ENCODE data around the gene RAI1. TPM values are rescaled to one million over a fixed set of nuclear protein-coding genes. Genes with fewer than 3 reads are reported as not detected.

RAI1 gene
- total RNA-seq, 4 donors from 2014 or later: 17.0 to 36.3 (median 22.3) TPM

- intact Hi-C loops (cut with DNase I): no loop called here
These were observed 79.8 kb downstream of the RAI1 start for GRCh38 chr17:17760872-17761550.

GRCh38 chr17:17761894-17762743 lies 80.9 kb downstream of the RAI1 start:
- H3K27ac ChIP-seq: no peak overlapping the region
- H3K4me1 ChIP-seq: peaks cover 16 to 49% (median 20%) of the 10 kb centered on the region in 3 donors
- TF ChIP-seq CTCF (IDR thresholded peaks at IDR 0.05) (no peak), POLR2A (IDR thresholded peaks at IDR 0.05) (no peak)
- H3K36me3 ChIP-seq: peaks cover 0 to 26% (median 0%) of the 10 kb centered on the region in 3 donors
- H3K9me3 ChIP-seq: no peaks in the 10 kb centered on the region
- no peak for DNase-seq
- intact Hi-C loops (cut with DNase I): no loop called here
- no peak overlapping the region for H3K4me3 ChIP-seq
- 88 to 95% methylated on average over 9 of the region's 11 CpGs for WGBS, 2 donors
- no peaks in the 10 kb centered on the region for H3K27me3 ChIP-seq

More at GRCh38 chr17:17760872-17761550, 79.8 kb downstream of the RAI1 start:
- Histone ChIP-seq H3K27me3 (no peaks in the 10 kb centered on the region), H3K4me1 (peaks cover 5 to 41% (median 9%) of the 10 kb centered on the region in 3 donors), H3K9me3 (no peaks in the 10 kb centered on the region), H3K4me3 (no peak overlapping the region), H3K36me3 (peaks cover 0 to 29% (median 0%) of the 10 kb centered on the region in 3 donors), H3K27ac (no peak overlapping the region)
- TF ChIP-seq POLR2A (IDR thresholded peaks at IDR 0.05): no peak
- no peak for TF ChIP-seq CTCF (IDR thresholded peaks at IDR 0.05)
- WGBS, 2 donors: 88 to 97% methylated on average over 6 to 8 of the region's 8 CpGs
- DNase-seq: no peak

GRCh38 chr17:17762744-17763105 lies 81.5 kb downstream of the RAI1 start:
- TF ChIP-seq CTCF (IDR thresholded peaks at IDR 0.05): no peak
- TF ChIP-seq POLR2A (IDR thresholded peaks at IDR 0.05): no peak
- H3K4me1 ChIP-seq: peaks cover 18 to 49% (median 20%) of the 10 kb centered on the region in 3 donors
- DNase-seq: no peak
- H3K27me3 ChIP-seq: no peaks in the 10 kb centered on the region
- H3K36me3 ChIP-seq: peaks cover 0 to 20% (median 0%) of the 10 kb centered on the region in 3 donors
- intact Hi-C loops (cut with DNase I): no loop called here
- H3K4me3 ChIP-seq: no peak overlapping the region
- 59 to 65% methylated on average over 3 to 4 of the region's 5 CpGs for WGBS, 2 donors
- no peak overlapping the region for H3K27ac ChIP-seq
- H3K9me3 ChIP-seq: no peaks in the 10 kb centered on the region

- intact Hi-C loops (cut with DNase I): no loop called here
- 71 to 90% methylated on average over 5 of the region's 9 CpGs for WGBS, 2 donors
- no peak overlapping the region for H3K4me3 ChIP-seq
- no peaks in the 10 kb centered on the region for H3K9me3 ChIP-seq
- no peak for TF ChIP-seq POLR2A (IDR thresholded peaks at IDR 0.05)
- TF ChIP-seq CTCF (IDR thresholded peaks at IDR 0.05): no peak
- no peaks in the 10 kb centered on the region for H3K27me3 ChIP-seq
- peaks cover 18 to 49% (median 20%) of the 10 kb centered on the region in 3 donors for H3K4me1 ChIP-seq
- no peak overlapping the region for H3K27ac ChIP-seq
- H3K36me3 ChIP-seq: peaks cover 0 to 20% (median 0%) of the 10 kb centered on the region in 3 donors
- no peak for DNase-seq
These were observed 81.9 kb downstream of the RAI1 start for GRCh38 chr17:17763136-17763535.

GRCh38 chr17:17763734-17764133 lies 82.5 kb downstream of the RAI1 start:
- Histone ChIP-seq H3K27me3 (no peaks in the 10 kb centered on the region), H3K4me3 (no peak overlapping the region), H3K27ac (no peak overlapping the region), H3K36me3 (peaks cover 0 to 19% (median 0%) of the 10 kb centered on the region in 3 donors), H3K9me3 (no peaks in the 10 kb centered on the region), H3K4me1 (peaks cover 18 to 49% (median 23%) of the 10 kb centered on the region in 3 donors)
- 74 to 88% methylated on average over 2 to 5 of the region's 5 CpGs for WGBS, 2 donors
- intact Hi-C loops (cut with DNase I): no loop called here
- TF ChIP-seq POLR2A (IDR thresholded peaks at IDR 0.05) (no peak), CTCF (IDR thresholded peaks at IDR 0.05) (no peak)
- no peak for DNase-seq

Data from esophagus squamous epithelium (tissue), 5 donors.